KBM-7 (cell line): ENCODE measurements around the gene CPM.

Experiments
- DNase-seq: peaks from one replicate; pipeline ENCODE4 v3.0.0-alpha.2; 2015
- in situ Hi-C: fragments of 300-500 bp; cut with MboI; formaldehyde crosslinking; loops from 2 replicates; pipeline ENCODE4 v1.14.3; 2020; ENCODE audit warnings: low sequenced_read_pairs, low pct_unique_long_range_greater_than_20kb, mixed read lengths

Gene CPM

GRCh38 chr12:68932961-68933893 is at the start of gene CPM:
Gene CPM, minus strand, starts transcription at chr12:68933171. Its CDS starts 334 bp downstream, at chr12:68932837.
- in situ Hi-C loops: no loop called here
- peak; percentile 67 for DNase-seq

- no peak for DNase-seq
- in situ Hi-C loops: no loop called here
Measured at GRCh38 chr12:68981516-68981915, 48.5 kb upstream of the CPM start.

GRCh38 chr12:68980476-68981212 is 47.7 kb upstream of the CPM start:
- in situ Hi-C loops: no loop called here

GRCh38 chr12:68978678-68979077 is 45.7 kb upstream of the CPM start:
- DNase-seq: peak; percentile 49
- in situ Hi-C loops: no loop called here

More at GRCh38 chr12:68980476-68981212, 47.7 kb upstream of the CPM start:
- no peak for DNase-seq

- DNase-seq: peak; percentile 60
- in situ Hi-C loops: no loop called here
Measured at GRCh38 chr12:68977909-68978610, 45.1 kb upstream of the CPM start.

GRCh38 chr12:68977335-68977734 is 44.4 kb upstream of the CPM start:
- DNase-seq: no peak
- in situ Hi-C loops: no loop called here

GRCh38 chr12:68976395-68976841 is 43.4 kb upstream of the CPM start:
- in situ Hi-C loops: no loop called here
- no peak for DNase-seq

GRCh38 chr12:68975811-68976210 is 42.8 kb upstream of the CPM start:
- in situ Hi-C loops: no loop called here
- DNase-seq: peak; percentile 24

GRCh38 chr12:68972595-68972994 is 39.6 kb upstream of the CPM start:
- DNase-seq: no peak
- in situ Hi-C loops: no loop called here

- in situ Hi-C loops: no loop called here
- no peak for DNase-seq
Measured at GRCh38 chr12:68971404-68971803, 38.4 kb upstream of the CPM start.

GRCh38 chr12:68970951-68971350 is 38.0 kb upstream of the CPM start:
- in situ Hi-C loops: no loop called here
- no peak for DNase-seq

GRCh38 chr12:68970306-68970705 is 37.3 kb upstream of the CPM start:
- in situ Hi-C loops: no loop called here
- DNase-seq: no peak

- in situ Hi-C loops: no loop called here
- no peak for DNase-seq
Measured at GRCh38 chr12:68967046-68967445, 34.1 kb upstream of the CPM start.

GRCh38 chr12:68963856-68964745 is 31.1 kb upstream of the CPM start:
- in situ Hi-C loops: no loop called here
- DNase-seq: no peak

GRCh38 chr12:68962877-68963855 is 30.2 kb upstream of the CPM start:
- peak; percentile 32 for DNase-seq
- in situ Hi-C loops: no loop called here

- in situ Hi-C loops: no loop called here
Measured at GRCh38 chr12:68959891-68960464, 27.0 kb upstream of the CPM start.

GRCh38 chr12:68959143-68959858 is 26.3 kb upstream of the CPM start:
- in situ Hi-C loops: no loop called here
- no peak for DNase-seq

More at GRCh38 chr12:68959891-68960464, 27.0 kb upstream of the CPM start:
- no peak for DNase-seq
